Ishikawa (cell line): ENCODE measurements around the gene TBKBP1.

ENCODE experiments used
- CEBPB ChIP-seq: IDR thresholded peaks from 2 replicates; pipeline ENCODE4 v1.6.1; 2012
- CREB1 ChIP-seq: IDR thresholded peaks from 2 replicates; pipeline ENCODE4 v1.6.1; 2012; ENCODE audit warnings: low read depth
- EP300 ChIP-seq: IDR thresholded peaks from 2 replicates; pipeline ENCODE4 v1.6.1; 2012; ENCODE audit warnings: borderline replicate concordance
- FOXM1 ChIP-seq: IDR thresholded peaks from 2 replicates; pipeline ENCODE4 v1.6.1; 2012; ENCODE audit warnings: low read depth, borderline replicate concordance
- MAX ChIP-seq: IDR thresholded peaks from 2 replicates; pipeline ENCODE4 v1.6.1; 2012
- NFIC ChIP-seq: IDR thresholded peaks from 2 replicates; pipeline ENCODE4 v1.6.1; 2012
- RAD21 ChIP-seq: IDR thresholded peaks from 2 replicates; pipeline ENCODE4 v1.6.1; 2012; ENCODE audit warnings: low read depth
- TAF1 ChIP-seq: IDR thresholded peaks from 2 replicates; pipeline ENCODE4 v1.6.1; 2012; ENCODE audit warnings: low read depth, mild to moderate bottlenecking
- TEAD4 ChIP-seq: IDR thresholded peaks from 2 replicates; pipeline ENCODE4 v1.6.1; 2012
- ZBTB7A ChIP-seq: IDR thresholded peaks from 2 replicates; pipeline ENCODE4 v1.6.1; 2012; ENCODE audit warnings: low read depth
- TF ChIP-seq, protein P1 (sequence below): IDR thresholded peaks from 2 replicates; pipeline ENCODE4 v1.6.1; 2012; ENCODE audit warnings: low read depth, mild to moderate bottlenecking
- TF ChIP-seq, protein P2 (sequence below): IDR thresholded peaks from 2 replicates; pipeline ENCODE4 v1.6.1; 2012

- TF ChIP-seq, protein P1, sequence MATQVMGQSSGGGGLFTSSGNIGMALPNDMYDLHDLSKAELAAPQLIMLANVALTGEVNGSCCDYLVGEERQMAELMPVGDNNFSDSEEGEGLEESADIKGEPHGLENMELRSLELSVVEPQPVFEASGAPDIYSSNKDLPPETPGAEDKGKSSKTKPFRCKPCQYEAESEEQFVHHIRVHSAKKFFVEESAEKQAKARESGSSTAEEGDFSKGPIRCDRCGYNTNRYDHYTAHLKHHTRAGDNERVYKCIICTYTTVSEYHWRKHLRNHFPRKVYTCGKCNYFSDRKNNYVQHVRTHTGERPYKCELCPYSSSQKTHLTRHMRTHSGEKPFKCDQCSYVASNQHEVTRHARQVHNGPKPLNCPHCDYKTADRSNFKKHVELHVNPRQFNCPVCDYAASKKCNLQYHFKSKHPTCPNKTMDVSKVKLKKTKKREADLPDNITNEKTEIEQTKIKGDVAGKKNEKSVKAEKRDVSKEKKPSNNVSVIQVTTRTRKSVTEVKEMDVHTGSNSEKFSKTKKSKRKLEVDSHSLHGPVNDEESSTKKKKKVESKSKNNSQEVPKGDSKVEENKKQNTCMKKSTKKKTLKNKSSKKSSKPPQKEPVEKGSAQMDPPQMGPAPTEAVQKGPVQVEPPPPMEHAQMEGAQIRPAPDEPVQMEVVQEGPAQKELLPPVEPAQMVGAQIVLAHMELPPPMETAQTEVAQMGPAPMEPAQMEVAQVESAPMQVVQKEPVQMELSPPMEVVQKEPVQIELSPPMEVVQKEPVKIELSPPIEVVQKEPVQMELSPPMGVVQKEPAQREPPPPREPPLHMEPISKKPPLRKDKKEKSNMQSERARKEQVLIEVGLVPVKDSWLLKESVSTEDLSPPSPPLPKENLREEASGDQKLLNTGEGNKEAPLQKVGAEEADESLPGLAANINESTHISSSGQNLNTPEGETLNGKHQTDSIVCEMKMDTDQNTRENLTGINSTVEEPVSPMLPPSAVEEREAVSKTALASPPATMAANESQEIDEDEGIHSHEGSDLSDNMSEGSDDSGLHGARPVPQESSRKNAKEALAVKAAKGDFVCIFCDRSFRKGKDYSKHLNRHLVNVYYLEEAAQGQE, result no peak
- no peak for TF ChIP-seq EP300
- no peak for TF ChIP-seq TEAD4
- no peak for TF ChIP-seq NFIC
- TF ChIP-seq, protein P2, sequence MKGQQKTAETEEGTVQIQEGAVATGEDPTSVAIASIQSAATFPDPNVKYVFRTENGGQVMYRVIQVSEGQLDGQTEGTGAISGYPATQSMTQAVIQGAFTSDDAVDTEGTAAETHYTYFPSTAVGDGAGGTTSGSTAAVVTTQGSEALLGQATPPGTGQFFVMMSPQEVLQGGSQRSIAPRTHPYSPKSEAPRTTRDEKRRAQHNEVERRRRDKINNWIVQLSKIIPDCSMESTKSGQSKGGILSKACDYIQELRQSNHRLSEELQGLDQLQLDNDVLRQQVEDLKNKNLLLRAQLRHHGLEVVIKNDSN, result no peak
- TF ChIP-seq CREB1, result no peak
- TF ChIP-seq ZBTB7A, result no peak
- TF ChIP-seq FOXM1, result no peak
- TF ChIP-seq MAX, result no peak
- no peak for TF ChIP-seq CEBPB
- no peak for TF ChIP-seq TAF1
- TF ChIP-seq RAD21, result no peak
Measured at GRCh38 chr17:47735139-47735464, 41.1 kb downstream of the TBKBP1 start.
